KG1 (cell line): ENCODE data around the gene DIP2C.
"Not testable (repeated sequence)": the region's sequence is repeated elsewhere in the genome, so short reads cannot be mapped to it uniquely, and the experiment has no call there.

Source experiments
- DNase-seq: peaks from one replicate; lab custom pipeline; 2025; lab: John Stamatoyannopoulos, UW

Gene DIP2C

DNA sequence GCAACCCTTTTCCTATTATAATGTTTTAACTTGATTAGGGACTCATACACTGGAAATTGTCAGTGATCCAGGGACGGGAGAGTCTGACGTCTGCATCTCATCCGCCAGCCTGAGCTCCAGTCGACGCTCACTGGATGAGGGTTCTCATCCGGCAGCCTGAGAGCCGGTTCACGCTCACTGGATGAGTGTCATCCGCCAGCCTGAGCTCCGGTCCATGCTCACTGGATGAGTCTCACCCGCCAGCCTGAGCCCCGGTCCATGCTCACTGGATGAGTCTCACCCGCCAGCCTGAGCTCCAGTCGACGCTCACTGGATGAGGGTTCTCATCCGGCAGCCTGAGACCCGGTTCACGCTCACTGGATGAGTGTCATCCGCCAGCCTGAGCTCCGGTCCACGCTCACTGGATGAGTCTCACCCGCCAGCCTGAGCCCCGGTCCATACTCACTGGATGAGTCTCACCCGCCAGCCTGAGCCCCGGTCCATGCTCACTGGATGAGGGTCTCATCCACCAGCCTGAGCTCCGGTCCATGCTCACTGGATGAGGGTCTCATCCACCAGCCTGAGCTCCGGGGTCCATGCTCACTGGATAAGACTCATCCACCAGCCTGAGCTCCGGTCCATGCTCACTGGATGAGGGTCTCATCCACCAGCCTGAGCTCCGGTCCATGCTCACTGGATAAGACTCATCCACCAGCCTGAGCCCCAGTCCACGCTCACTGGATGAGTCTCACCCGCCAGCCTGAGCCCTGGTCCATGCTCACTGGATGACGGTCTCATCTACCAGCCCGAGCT, 209.6 kb downstream of the DIP2C start:
- not testable (repeated sequence) for DNase-seq

- no peak for DNase-seq
Observed at GRCh38 chr10:478471-479245, 210.8 kb downstream of the DIP2C start.

- DNase-seq: no peak
Observed at GRCh38 chr10:477620-478019, 211.8 kb downstream of the DIP2C start.

DNA sequence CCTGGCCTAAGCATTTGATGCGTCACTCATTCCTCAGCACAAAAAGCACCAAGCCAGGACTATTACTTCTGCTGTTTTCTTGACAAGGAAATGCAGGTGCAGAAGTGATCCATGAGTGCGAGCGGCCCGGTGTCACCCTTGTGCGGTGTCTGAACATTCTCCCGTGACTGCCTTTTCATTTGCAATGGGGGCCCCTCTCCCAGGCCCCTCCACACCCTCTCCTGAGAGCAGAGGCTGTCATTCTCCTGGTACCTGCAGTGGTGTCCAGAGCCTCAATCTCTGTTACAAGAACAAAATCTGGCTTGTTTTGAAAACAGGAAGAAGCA, 213.1 kb downstream of the DIP2C start:
- DNase-seq: no peak

DNA sequence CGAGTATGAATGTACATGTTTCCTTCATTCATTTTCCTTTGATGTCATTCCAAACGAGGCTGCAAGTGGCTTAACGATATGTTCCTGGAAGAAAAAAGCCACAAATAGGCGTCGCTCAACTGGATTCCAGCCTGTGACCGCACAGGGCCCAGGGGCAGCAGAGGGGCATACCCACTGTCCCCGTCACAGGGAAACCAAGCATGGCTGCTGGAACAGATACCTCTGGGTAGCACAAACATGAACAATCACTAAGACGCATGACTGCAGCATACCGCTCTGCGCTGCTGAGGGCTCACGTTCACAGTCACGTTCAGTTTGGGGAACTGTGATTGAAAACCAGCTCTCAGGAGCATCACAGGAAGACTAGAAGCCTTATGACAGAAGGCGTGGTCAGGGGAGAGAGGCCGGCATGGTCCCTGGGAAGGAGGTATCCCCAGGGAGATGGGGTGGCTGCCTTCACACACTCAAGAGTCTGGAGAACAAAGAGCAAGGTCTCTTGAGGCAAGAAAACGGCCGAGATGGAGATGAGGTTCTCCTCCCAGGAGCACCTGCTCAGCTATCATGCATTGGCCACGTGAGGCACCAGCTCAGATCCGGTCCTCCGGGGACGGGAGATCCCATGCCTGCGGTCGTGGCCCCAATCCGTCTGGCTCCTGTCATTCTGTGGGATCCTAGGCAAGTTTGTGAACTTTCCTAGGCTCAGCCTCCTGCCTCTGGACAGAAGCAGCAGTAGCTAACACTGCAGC, 213.6 kb downstream of the DIP2C start:
- DNase-seq: no peak

GRCh38 chr10:474946-475345, 214.5 kb downstream of the DIP2C start:
- DNase-seq: no peak

DNA sequence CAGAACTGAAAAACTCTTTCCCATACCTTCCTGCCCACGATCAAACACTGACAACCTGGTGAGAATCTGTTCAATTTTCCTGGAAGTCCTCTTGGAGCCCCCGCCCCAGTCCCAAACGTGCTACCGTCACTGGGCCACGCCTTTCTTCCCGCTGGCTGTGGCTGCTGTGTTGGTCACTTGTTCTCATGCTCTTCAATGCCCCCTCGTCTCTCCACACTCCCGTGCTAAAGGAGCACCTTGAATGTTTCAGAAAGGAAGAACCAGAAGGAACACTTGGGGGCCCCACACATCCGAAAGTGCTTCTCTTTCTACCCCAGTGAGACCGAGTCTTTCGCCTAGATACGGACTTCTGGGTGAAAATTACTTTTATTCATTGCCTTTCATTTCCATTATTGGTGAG, 215.1 kb downstream of the DIP2C start:
- DNase-seq: no peak

DNA sequence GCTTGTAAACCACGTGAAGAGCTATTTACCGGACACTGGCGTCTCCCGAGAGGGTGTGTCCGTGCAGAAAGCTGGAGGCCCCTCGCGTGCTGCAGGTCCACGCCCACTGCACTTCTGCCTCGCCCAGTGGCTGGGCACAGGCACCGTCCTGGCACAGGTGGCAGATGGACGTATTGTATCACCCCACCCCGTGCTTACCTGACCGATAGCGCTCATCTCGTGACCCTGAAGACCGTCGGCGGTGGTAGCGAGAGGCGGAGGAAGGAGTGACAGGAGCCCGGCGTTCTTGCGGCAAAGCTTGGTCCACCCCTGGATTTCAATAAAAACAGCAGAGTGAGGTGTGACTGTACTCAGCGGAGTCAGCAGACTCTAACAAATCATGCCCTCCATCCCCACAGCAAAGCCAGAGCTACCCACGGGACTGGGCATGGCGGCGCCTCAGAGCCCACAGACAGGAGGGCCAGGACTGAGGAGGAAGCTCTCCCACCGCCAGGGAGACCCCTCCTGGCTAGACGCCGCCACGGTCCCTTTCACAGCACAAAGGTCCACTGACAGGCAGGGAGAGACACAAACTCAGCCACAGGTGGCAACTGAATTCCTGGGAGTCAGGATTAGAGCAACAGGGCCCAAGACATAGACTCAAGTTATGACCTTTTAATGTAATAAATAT, 217.1 kb downstream of the DIP2C start:
- DNase-seq: no peak

- DNase-seq: no peak
Observed at GRCh38 chr10:470339-471003, 219.0 kb downstream of the DIP2C start.

GRCh38 chr10:469947-470338, 219.5 kb downstream of the DIP2C start:
- no peak for DNase-seq

GRCh38 chr10:459743-460142, 229.7 kb downstream of the DIP2C start:
- no peak for DNase-seq

DNA sequence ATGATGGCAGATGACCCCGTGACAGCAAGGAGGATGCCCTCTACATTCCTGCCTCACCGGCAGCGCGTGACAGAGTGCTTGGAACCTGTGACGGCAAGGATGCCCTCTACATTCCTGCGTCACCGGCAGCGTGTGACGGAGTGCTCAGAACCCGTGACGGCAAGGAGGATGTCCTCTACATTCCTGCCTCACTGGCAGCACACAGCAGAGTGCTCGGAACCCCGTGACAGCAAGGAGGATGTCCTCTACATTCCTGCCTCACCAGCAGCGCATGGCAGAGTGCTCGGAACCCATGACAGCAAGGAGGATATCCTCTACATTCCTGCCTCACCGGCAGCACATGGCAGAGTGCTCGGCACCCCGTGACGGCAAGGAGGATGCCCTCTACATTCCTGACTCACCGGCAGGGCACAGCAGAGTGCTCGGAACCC, 231.0 kb downstream of the DIP2C start:
- no peak for DNase-seq

- no peak for DNase-seq
Observed at GRCh38 chr10:456486-456885, 233.0 kb downstream of the DIP2C start.

DNA sequence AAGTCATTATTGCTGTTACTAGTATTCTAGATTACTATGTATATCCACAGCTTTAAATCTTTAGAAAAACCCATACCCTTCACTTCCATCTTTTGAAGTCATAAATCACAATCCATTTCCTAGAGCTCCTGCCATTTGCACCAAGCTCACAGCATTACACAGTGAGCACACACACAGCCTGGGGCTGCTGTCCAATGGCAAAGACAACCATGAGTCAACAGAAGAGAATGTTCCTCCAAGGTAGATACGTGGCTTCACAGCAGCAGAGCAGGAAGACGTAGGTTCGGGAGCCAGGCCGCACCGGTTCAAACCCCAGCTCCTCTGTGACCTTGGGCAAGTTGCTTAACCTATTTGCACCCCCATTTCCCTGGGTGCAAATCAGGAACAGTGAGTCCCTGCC, 234.6 kb downstream of the DIP2C start:
- no peak for DNase-seq

GRCh38 chr10:453647-454046, 235.8 kb downstream of the DIP2C start:
- no peak for DNase-seq

DNA sequence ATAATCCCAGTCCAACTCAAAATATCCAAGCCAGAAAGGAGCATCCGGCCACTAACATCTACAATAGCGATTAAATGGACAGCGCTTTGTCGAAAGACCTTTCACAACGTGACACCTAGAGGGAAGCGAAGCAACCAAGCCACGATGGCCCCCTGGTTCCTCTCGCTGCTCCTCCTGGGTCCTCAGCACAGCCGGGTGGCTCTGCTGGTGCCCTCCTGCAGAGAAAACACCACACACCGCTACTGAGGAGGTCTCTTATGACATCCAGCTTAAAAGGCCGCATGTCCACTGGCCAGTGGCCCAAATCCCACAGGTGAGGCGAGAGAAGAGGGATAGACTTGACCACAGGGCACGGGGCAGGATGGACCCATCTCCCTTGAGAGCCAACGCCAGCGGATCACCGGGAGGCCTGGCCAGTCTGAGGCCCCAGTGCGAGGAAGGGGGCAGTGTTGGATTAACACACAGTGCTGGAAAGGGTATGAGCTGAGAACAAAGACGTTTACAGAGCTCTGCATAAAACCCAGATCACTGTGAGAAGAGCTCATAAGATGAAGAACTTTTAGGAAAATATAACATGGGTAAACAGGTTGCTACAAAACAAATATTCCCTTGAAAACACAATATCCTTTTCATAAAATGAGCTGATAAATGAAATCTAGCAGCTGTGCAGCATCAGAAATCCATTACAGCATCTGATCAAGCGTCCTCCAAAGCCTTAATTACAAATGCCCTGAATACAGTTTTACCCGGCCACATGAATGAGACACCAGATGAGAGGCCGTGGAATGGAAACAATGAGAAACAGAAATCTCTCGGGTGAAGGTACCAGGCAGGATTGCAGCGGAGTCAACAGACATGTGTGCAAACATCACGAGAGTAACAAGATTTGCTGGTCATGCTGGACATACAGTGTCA, 236.7 kb downstream of the DIP2C start:
- no peak for DNase-seq

DNA sequence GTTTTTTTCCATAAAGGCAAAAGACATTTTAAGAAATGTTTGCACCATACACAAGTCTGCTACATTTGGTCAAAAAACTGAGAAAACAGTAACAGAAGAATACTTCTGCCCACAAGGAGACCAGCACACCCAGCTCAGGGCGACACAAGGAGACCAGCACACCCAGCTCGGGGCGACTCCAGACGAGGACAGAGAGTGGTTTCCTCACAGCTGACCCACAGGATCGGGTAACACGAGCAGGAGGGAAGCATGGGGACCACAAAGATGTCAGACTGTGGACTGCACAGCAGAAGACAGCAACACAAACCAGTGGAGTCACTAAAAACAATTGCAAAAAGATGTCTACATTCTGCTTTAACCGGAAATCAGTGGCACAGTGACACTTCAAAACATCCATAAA, 237.6 kb downstream of the DIP2C start:
- DNase-seq: no peak

- peak; percentile 60 for DNase-seq
Observed at GRCh38 chr10:451021-451471, 238.4 kb downstream of the DIP2C start.

GRCh38 chr10:450463-450862, 239.0 kb downstream of the DIP2C start:
- DNase-seq: no peak

GRCh38 chr10:449331-449730, 240.1 kb downstream of the DIP2C start:
- not testable (repeated sequence) for DNase-seq

- DNase-seq: no peak
Observed at GRCh38 chr10:443459-443858, 246.0 kb downstream of the DIP2C start.
